HG02852 (cell line): ENCODE measurements around the gene LRRC4B.

Source experiments
- ATAC-seq: cut with Tn5 transposase; IDR thresholded peaks from one replicate; pipeline ENCODE4 v1.9.1; 2021; ENCODE audit warnings: mild to moderate bottlenecking, moderate library complexity; ENCODE audit not compliant: unreplicated experiment

LRRC4B gene

GRCh38 chr19:50467566-50467965, 100.7 kb downstream of the LRRC4B start:
- no peak for ATAC-seq
